GM12891 (cell line): Measurements from ENCODE around the gene SELENOK.

Experiments
- POLR2AphosphoS5 ChIP-seq: IDR thresholded peaks from 2 replicates; pipeline ENCODE4 v1.6.1; 2011; ENCODE audit warnings: low read depth, low read length, control low read depth
- POU2F2 ChIP-seq: IDR thresholded peaks from 2 replicates; pipeline ENCODE4 v1.6.1; 2011; ENCODE audit warnings: low read depth, mild to moderate bottlenecking, control low read depth, low read length, moderate library complexity

GRCh38 chr3:53940623-53941022 lies 49.0 kb upstream of the SELENOK start:
- TF ChIP-seq POU2F2 (no peak), POLR2AphosphoS5 (no peak)
